ENCODE results near the gene NLGN2.

DNA sequence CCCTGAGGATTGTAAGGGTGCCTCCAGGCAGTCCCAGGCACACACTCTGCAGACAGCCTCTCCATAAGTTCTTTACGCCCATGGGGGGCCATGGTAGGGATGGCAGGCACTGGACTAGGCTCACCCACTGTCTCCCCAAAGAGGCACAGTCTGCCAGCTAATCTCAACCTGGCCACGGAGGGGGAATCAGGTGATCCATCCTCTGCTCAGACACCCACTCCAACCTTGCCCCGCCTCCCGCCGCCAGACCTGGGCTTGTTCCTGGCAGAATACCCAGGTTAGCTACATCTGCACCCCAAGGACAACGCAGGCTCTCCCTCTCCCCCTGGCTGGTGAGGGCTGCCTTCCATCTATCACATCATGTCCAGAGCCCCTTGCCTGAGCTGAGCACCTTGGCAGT, 1.2 kb downstream of the NLGN2 start:
- TF ChIP-seq MAX (IDR thresholded peaks at IDR 0.05), result no peak
- TF ChIP-seq EP300 (IDR thresholded peaks at IDR 0.05; ENCODE audit: borderline replicate concordance), result no peak
- TF ChIP-seq TCF12 (IDR thresholded peaks at IDR 0.05; ENCODE audit: low read depth), result no peak
